SK-N-SH (cell line): ENCODE results near the gene PGGHG. TPM values are rescaled to one million over a fixed set of nuclear protein-coding genes. Genes with fewer than 3 reads are reported as not detected.

Source experiments
- CTCF ChIA-PET: fragments of 300-600, 350-600 bp; formaldehyde crosslinking; extraction: SDS; loops from one replicate; lab custom pipeline; 2021; lab: Yijun Ruan, JAX
- POLR2A ChIA-PET: fragments of 350-600 bp; sonication (Branson Sonifier 250); formaldehyde crosslinking; extraction: SDS; loops from one replicate; lab custom pipeline; 2020; ENCODE audit warnings: antibody characterized with exemption, inconsistent platforms; lab: Yijun Ruan, JAX
- DNase-seq: peaks from one replicate; pipeline ENCODE4 v3.0.0; 2012
- H2AFZ ChIP-seq: fragments of 200-600 bp; sonication (generic); 2 replicates; pipeline ENCODE4 v1.8.1; 2016; ENCODE audit warnings: antibody characterized with exemption, mild to moderate bottlenecking, low read depth
- H3F3A ChIP-seq: fragments of 200-600 bp; sonication (generic); replicated peaks from 2 replicates; pipeline ENCODE3; 2016; ENCODE audit warnings: antibody characterized with exemption, mild to moderate bottlenecking; ENCODE audit not compliant: insufficient read depth
- H3K27ac ChIP-seq, 2 experiments: fragments of 200-500 bp in 1 of 2; fragments of 200-600 bp in 1 of 2; sonication (Bioruptor generic) in 1 of 2; sonication (generic), shearing (Covaris generic) in 1 of 2; 2 replicates each; pipeline versions ENCODE4 v1.5.1 to v1.6.1; 2014 to 2016; ENCODE audit warnings: low read depth in 2 of 2, inconsistent platforms in 1 of 2, low read length in 1 of 2, mild to moderate bottlenecking in 1 of 2, mixed read lengths in 1 of 2
- H3K27me3 ChIP-seq: fragments of 200-600 bp; sonication (generic), shearing (Covaris generic); 2 replicates; pipeline ENCODE4 v1.6.1; 2016; ENCODE audit warnings: mixed run types; ENCODE audit not compliant: insufficient read depth
- H3K36me3 ChIP-seq, 2 experiments: fragments of 200-500 bp in 1 of 2; fragments of 200-600 bp in 1 of 2; sonication (Bioruptor generic) in 1 of 2; sonication (generic) in 1 of 2; replicated peaks in 1 of 2; 2 replicates each; pipeline versions ENCODE3 to v1.5.1; 2014 to 2016; ENCODE audit warnings: low read length in 1 of 2, mild to moderate bottlenecking in 1 of 2; ENCODE audit not compliant: insufficient read depth in 2 of 2, control insufficient read depth in 1 of 2
- H3K4me1 ChIP-seq, 2 experiments: fragments of 200-500 bp in 1 of 2; fragments of 200-600 bp in 1 of 2; sonication (Bioruptor generic) in 1 of 2; sonication (generic), shearing (Covaris generic) in 1 of 2; 2 replicates each; pipeline versions ENCODE4 v1.5.1 to v1.6.1; 2014 to 2016; ENCODE audit warnings: low read depth in 1 of 2, low read length in 1 of 2, mixed run types in 1 of 2; ENCODE audit not compliant: insufficient read depth in 2 of 2, control insufficient read depth in 1 of 2
- H3K4me2 ChIP-seq: fragments of 200-600 bp; sonication (generic), shearing (Covaris generic); 2 replicates; pipeline ENCODE4 v1.6.1; 2017; ENCODE audit warnings: mixed run types
- H3K4me3 ChIP-seq, 2 experiments: fragments of 200-500 bp in 1 of 2; fragments of 200-600 bp in 1 of 2; sonication (Bioruptor generic) in 1 of 2; sonication (generic), shearing (Covaris generic) in 1 of 2; 2 replicates each; pipeline versions ENCODE4 v1.5.1 to v1.8.1; 2014 to 2016; ENCODE audit warnings: low read depth in 2 of 2, inconsistent platforms in 1 of 2, low read length in 1 of 2, mild to moderate bottlenecking in 1 of 2, mixed read lengths in 1 of 2, moderate library complexity in 1 of 2
- H3K79me2 ChIP-seq: fragments of 200-600 bp; sonication (generic); 2 replicates; pipeline ENCODE4 v1.8.1; 2017; ENCODE audit warnings: mild to moderate bottlenecking; ENCODE audit not compliant: insufficient read depth
- H3K9ac ChIP-seq: fragments of 200-600 bp; sonication (generic); 2 replicates; pipeline ENCODE4 v1.6.1; 2017; ENCODE audit warnings: mixed run types
- H3K9me2 ChIP-seq: fragments of 200-600 bp; sonication (generic); 2 replicates; pipeline ENCODE4 v1.6.1; 2017; ENCODE audit warnings: mixed run types
- H3K9me3 ChIP-seq: fragments of 200-600 bp; sonication (generic); 2 replicates; pipeline ENCODE4 v1.6.1; 2017; ENCODE audit warnings: mixed run types, mild to moderate bottlenecking, moderate library complexity
- H4K20me1 ChIP-seq: fragments of 200-600 bp; sonication (generic); 2 replicates; pipeline ENCODE4 v1.6.1; 2017; ENCODE audit warnings: mild to moderate bottlenecking, mixed run types; ENCODE audit not compliant: insufficient read depth
- EP300 ChIP-seq, 2 experiments: IDR thresholded peaks; 2 replicates each; pipeline versions ENCODE4 v1.4.0 to v1.6.1; 2012; ENCODE audit warnings: borderline replicate concordance in 1 of 2, low read depth in 1 of 2, low read length in 1 of 2
- FOXJ3 ChIP-seq: sonication (generic); formaldehyde crosslinking; IDR thresholded peaks from 2 replicates; pipeline ENCODE4 v1.5.1; 2020; ENCODE audit warnings: mild to moderate bottlenecking, missing genetic modification reagents
- FOXM1 ChIP-seq: IDR thresholded peaks from 2 replicates; pipeline ENCODE4 v1.4.0; 2012; ENCODE audit warnings: low read depth, mild to moderate bottlenecking
- MEF2A ChIP-seq: IDR thresholded peaks from 2 replicates; pipeline ENCODE4 v1.4.0; 2012; ENCODE audit warnings: low read depth, borderline replicate concordance
- NRF1 ChIP-seq: IDR thresholded peaks from 2 replicates; pipeline ENCODE4 v1.6.1; 2012; ENCODE audit warnings: low read depth, mild to moderate bottlenecking, low read length
- RFX5 ChIP-seq: IDR thresholded peaks from 2 replicates; pipeline ENCODE4 v1.6.1; 2012; ENCODE audit warnings: mild to moderate bottlenecking, improper control_type of control experiment, low read length
- RXRA ChIP-seq: IDR thresholded peaks from 2 replicates; pipeline ENCODE4 v1.4.0; 2012; ENCODE audit warnings: low read depth, mild to moderate bottlenecking, borderline replicate concordance
- SIN3A ChIP-seq: IDR thresholded peaks from 2 replicates; pipeline ENCODE4 v1.6.1; 2012; ENCODE audit warnings: low read depth, mild to moderate bottlenecking, low read length, moderate library complexity, borderline replicate concordance
- TAF1 ChIP-seq: IDR thresholded peaks from 2 replicates; pipeline ENCODE4 v1.6.1; 2012; ENCODE audit warnings: low read depth, mild to moderate bottlenecking, low read length, moderate library complexity, borderline replicate concordance
- YY1 ChIP-seq: IDR thresholded peaks from 2 replicates; pipeline ENCODE4 v1.4.0; 2012; ENCODE audit warnings: low read depth, mild to moderate bottlenecking
- WGBS: methylation state at CpG from one replicate; pipeline ENCODE4 v1.1.6; 2017; ENCODE audit warnings: low lambda C conversion rate; 5-methylcytosine and 5-hydroxymethylcytosine counted together
- polyA plus RNA-seq, 3 experiments: library from polyadenylated mRNA; depleted of rRNA; stranded (reverse); fragments of >200 nt; gene quantifications; 2 replicates each; pipeline ENCODE4 v1.2.3, GENCODE V29; 2012
- TF ChIP-seq, protein P1 (sequence below): fragments of 150-350 bp; IDR thresholded peaks from 2 replicates; pipeline ENCODE4 v1.6.1; 2017; ENCODE audit warnings: antibody characterized with exemption, low read length, low read depth, borderline replicate concordance
- TF ChIP-seq, protein P2 (sequence below): fragments of 200-600 bp; sonication (generic); IDR thresholded peaks from 2 replicates; pipeline ENCODE4 v1.6.1; 2017; ENCODE audit warnings: antibody characterized with exemption, mild to moderate bottlenecking, moderate library complexity
- TF ChIP-seq, protein P3 (sequence below): fragments of 150-350 bp; IDR thresholded peaks from 2 replicates; pipeline ENCODE4 v1.6.1; 2016; ENCODE audit warnings: mild to moderate bottlenecking, low read depth, low read length
- TF ChIP-seq, protein P4 (sequence below): IDR thresholded peaks from 2 replicates; pipeline ENCODE4 v1.4.0; 2012; ENCODE audit warnings: low read depth, borderline replicate concordance

PGGHG gene
- polyA plus RNA-seq, 1 of the 3 experiments (the other 2 are of a cell fraction) = 19.9 TPM

DNA sequence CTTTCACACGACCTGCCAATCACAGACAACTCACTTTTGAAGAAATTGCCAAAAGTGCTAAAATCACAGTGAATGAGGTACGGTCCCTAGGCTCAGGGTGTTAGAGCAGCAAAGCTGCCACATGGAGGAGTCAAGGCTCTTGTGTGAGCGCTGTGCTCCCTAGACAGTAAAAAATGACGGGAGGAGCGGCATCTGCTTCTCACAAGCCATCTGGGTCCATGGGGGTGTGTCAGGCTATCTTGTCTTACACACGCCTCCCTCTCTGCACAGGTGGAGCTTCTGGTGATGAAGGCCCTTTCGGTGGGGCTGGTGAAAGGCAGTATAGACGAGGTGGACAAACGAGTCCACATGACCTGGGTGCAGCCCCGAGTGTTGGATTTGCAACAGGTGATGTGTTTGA is 37.4 kb upstream of the PGGHG start:
- no peaks in the 10 kb centered on the region for H3K4me1 ChIP-seq
- no peak overlapping the region for H3K4me2 ChIP-seq
- H3K27me3 ChIP-seq = no peaks in the 10 kb centered on the region
- CTCF ChIA-PET = interaction anchor here (1.1 to 3.4 kb wide), 23 partner anchors 8 to 148 kb away, joined by 3 to 20 read pairs (median 7); partner anchors contain the start of genes IFITM2, NLRP6, PGGHG and PSMD13
- H3K4me3 ChIP-seq = no peak overlapping the region
- 90% methylated on average over 10 of the region's 10 CpGs for WGBS
- no peaks in the 10 kb centered on the region for H3K9me3 ChIP-seq
- no peaks in the 10 kb centered on the region for H3K9me2 ChIP-seq
- H3K27ac ChIP-seq = no peak overlapping the region
- POLR2A ChIA-PET = interaction anchor here (0.5 kb wide), 1 partner anchor 9 kb away, joined by 3 read pairs; no protein-coding TSS in a partner anchor
- H3K79me2 ChIP-seq = no peaks in the 10 kb centered on the region
- H3K36me3 ChIP-seq = peaks cover 38 to 65% of the 10 kb centered on the region in 2 experiments
- no peaks in the 10 kb centered on the region; the same call in 1 of the 2 replicates for H4K20me1 ChIP-seq
- TF ChIP-seq FOXJ3 (CRISPR knock-in tag) (no peak), RFX5 (no peak)
- no peak overlapping the region for H2AFZ ChIP-seq
- no peak for DNase-seq
- H3F3A ChIP-seq = peaks cover 18% of the 10 kb centered on the region
- no peak overlapping the region for H3K9ac ChIP-seq

DNA sequence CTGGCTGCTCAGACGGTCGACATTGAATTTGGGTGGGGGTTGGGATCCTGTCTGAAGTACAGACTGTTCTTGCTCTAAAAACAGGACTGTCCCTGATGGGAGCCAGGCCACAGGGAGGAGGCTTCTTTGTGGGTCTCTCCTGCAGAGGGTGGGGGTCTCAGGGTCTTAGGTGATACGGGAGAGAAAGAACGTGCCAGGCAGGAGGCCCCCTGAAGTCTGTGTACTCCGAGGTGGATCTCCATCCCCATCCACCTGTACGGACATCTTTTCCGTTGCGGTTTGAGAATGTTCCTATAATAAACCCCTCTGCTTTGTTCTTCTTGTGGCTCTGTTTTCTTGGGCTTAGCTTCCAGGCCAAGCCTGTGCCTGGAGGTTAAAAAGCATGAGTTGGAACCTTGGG is 36.3 kb upstream of the PGGHG start:
- Histone ChIP-seq H3K27ac (no peak overlapping the region), H3F3A (peaks cover 14% of the 10 kb centered on the region), H3K4me1 (no peaks in the 10 kb centered on the region), H3K4me3 (no peak overlapping the region), H3K4me2 (no peak overlapping the region), H3K9ac (no peak overlapping the region), H4K20me1 (no peaks in the 10 kb centered on the region), H2AFZ (no peak overlapping the region), H3K9me3 (no peaks in the 10 kb centered on the region), H3K27me3 (no peaks in the 10 kb centered on the region), H3K9me2 (no peaks in the 10 kb centered on the region), H3K36me3 (peaks cover 29 to 57% of the 10 kb centered on the region in 2 experiments), H3K79me2 (no peaks in the 10 kb centered on the region)
- 97% methylated on average over 5 of the region's 8 CpGs for WGBS
- TF ChIP-seq, protein P1, sequence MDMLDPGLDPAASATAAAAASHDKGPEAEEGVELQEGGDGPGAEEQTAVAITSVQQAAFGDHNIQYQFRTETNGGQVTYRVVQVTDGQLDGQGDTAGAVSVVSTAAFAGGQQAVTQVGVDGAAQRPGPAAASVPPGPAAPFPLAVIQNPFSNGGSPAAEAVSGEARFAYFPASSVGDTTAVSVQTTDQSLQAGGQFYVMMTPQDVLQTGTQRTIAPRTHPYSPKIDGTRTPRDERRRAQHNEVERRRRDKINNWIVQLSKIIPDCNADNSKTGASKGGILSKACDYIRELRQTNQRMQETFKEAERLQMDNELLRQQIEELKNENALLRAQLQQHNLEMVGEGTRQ = no peak
- TF ChIP-seq RXRA (no peak), RFX5 (no peak), FOXM1 (no peak), SIN3A (no peak), TAF1 (no peak), MEF2A (no peak), NRF1 (no peak), EP300 (IDR thresholded peaks at IDR 0.05; ENCODE audit: borderline replicate concordance in 1 of 2, low read depth in 1 of 2, low read length in 1 of 2) (no peak), YY1 (no peak)
- TF ChIP-seq, protein P2, sequence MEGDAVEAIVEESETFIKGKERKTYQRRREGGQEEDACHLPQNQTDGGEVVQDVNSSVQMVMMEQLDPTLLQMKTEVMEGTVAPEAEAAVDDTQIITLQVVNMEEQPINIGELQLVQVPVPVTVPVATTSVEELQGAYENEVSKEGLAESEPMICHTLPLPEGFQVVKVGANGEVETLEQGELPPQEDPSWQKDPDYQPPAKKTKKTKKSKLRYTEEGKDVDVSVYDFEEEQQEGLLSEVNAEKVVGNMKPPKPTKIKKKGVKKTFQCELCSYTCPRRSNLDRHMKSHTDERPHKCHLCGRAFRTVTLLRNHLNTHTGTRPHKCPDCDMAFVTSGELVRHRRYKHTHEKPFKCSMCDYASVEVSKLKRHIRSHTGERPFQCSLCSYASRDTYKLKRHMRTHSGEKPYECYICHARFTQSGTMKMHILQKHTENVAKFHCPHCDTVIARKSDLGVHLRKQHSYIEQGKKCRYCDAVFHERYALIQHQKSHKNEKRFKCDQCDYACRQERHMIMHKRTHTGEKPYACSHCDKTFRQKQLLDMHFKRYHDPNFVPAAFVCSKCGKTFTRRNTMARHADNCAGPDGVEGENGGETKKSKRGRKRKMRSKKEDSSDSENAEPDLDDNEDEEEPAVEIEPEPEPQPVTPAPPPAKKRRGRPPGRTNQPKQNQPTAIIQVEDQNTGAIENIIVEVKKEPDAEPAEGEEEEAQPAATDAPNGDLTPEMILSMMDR = no peak
- TF ChIP-seq, protein P3, sequence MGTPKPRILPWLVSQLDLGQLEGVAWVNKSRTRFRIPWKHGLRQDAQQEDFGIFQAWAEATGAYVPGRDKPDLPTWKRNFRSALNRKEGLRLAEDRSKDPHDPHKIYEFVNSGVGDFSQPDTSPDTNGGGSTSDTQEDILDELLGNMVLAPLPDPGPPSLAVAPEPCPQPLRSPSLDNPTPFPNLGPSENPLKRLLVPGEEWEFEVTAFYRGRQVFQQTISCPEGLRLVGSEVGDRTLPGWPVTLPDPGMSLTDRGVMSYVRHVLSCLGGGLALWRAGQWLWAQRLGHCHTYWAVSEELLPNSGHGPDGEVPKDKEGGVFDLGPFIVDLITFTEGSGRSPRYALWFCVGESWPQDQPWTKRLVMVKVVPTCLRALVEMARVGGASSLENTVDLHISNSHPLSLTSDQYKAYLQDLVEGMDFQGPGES = no peak
- TF ChIP-seq, protein P4, sequence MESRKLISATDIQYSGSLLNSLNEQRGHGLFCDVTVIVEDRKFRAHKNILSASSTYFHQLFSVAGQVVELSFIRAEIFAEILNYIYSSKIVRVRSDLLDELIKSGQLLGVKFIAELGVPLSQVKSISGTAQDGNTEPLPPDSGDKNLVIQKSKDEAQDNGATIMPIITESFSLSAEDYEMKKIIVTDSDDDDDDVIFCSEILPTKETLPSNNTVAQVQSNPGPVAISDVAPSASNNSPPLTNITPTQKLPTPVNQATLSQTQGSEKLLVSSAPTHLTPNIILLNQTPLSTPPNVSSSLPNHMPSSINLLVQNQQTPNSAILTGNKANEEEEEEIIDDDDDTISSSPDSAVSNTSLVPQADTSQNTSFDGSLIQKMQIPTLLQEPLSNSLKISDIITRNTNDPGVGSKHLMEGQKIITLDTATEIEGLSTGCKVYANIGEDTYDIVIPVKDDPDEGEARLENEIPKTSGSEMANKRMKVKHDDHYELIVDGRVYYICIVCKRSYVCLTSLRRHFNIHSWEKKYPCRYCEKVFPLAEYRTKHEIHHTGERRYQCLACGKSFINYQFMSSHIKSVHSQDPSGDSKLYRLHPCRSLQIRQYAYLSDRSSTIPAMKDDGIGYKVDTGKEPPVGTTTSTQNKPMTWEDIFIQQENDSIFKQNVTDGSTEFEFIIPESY = no peak
- POLR2A ChIA-PET = no interaction called here
- CTCF ChIA-PET = interaction anchor here (0.8 to 3.4 kb wide), 5 partner anchors 12 to 164 kb away, joined by 3 to 20 read pairs (median 16); partner anchors contain the start of gene NLRP6
- no peak for DNase-seq
